ENCODE data around the gene HPGDS. TPM values are rescaled to one million over a fixed set of nuclear protein-coding genes. Genes with fewer than 3 reads are reported as not detected.

HPGDS gene
- total RNA-seq, 1 donor from 2014 or later = not detected

DNA sequence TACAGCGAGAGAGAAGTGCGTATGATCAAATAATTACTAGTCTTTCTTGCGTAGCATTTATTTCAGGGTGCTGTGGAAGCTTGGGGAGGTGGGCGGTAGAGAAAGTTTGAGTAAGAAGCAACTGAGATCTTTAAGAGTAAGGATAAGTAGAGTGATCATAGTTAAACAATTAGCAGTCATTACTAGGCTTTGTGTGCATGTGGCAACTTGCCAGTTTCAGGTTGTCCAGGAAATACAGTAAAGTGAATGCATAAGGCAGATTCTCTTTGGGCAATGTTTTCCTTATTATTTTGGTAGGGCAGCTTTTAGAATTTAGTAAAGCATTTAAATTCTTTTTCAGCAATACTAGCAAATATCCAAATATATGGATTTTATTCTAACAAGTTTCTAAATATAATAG lies 57.0 kb downstream of the HPGDS start:
- no peaks in the 10 kb centered on the region for H3K9me3 Mint-ChIP-seq

DNA sequence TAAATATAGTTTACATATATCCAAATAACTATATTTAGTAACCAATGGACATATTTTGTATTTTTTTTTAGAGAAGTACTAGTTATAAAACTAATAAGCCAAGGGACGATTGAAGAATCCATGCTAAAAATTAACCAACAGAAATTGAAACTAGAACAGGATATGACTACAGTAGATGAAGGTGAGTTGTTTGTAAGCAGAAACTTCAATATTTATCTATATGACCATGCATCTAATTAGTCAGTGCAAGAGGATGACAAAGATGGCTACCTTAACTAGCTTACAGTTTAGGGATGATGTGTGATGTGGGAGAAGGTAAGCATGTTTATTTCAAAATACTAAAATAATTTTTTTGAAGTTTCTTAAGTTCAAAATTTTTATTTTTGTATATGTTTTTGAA lies 57.7 kb downstream of the HPGDS start:
- H3K27me3 Mint-ChIP-seq = no peaks in the 10 kb centered on the region
- H3K4me1 Mint-ChIP-seq = peaks cover 3% of the 10 kb centered on the region
- no peak overlapping the region for H3K4me3 Mint-ChIP-seq
- DNase-seq = no peak
- intact Hi-C loops (cut with micrococcal nuclease) = no loop called here
- no peak overlapping the region for H3K27ac Mint-ChIP-seq
- no peaks in the 10 kb centered on the region for H3K9me3 Mint-ChIP-seq
- H3K36me3 Mint-ChIP-seq (ENCODE audit: low read depth) = peaks cover 50% of the 10 kb centered on the region

More for the DNA sequence above, 57.0 kb downstream of the HPGDS start:
- DNase-seq = no peak
- Mint-ChIP-seq H3K4me1 (peaks cover 3% of the 10 kb centered on the region), H3K4me3 (no peak overlapping the region), H3K27me3 (no peaks in the 10 kb centered on the region), H3K27ac (peak overlapping the region; percentile 43), H3K36me3 (ENCODE audit: low read depth) (peaks cover 52% of the 10 kb centered on the region)
- intact Hi-C loops (cut with micrococcal nuclease) = loop anchor here (2.0 kb wide), 1 partner anchor 53 kb away; no protein-coding TSS in a partner anchor

- Mint-ChIP-seq H3K4me3 (no peak overlapping the region), H3K36me3 (ENCODE audit: low read depth) (peaks cover 37% of the 10 kb centered on the region)
Observed at GRCh38 chr4:94278781-94279180, 63.9 kb downstream of the HPGDS start.

GRCh38 chr4:94277534-94277933 lies 65.1 kb downstream of the HPGDS start:
- intact Hi-C loops (cut with micrococcal nuclease) = no loop called here

More at GRCh38 chr4:94278781-94279180, 63.9 kb downstream of the HPGDS start:
- DNase-seq = no peak
- no peaks in the 10 kb centered on the region for H3K4me1 Mint-ChIP-seq
- no peak overlapping the region for H3K27ac Mint-ChIP-seq
- no peaks in the 10 kb centered on the region for H3K9me3 Mint-ChIP-seq
- intact Hi-C loops (cut with micrococcal nuclease) = no loop called here
- H3K27me3 Mint-ChIP-seq = no peaks in the 10 kb centered on the region

DNA sequence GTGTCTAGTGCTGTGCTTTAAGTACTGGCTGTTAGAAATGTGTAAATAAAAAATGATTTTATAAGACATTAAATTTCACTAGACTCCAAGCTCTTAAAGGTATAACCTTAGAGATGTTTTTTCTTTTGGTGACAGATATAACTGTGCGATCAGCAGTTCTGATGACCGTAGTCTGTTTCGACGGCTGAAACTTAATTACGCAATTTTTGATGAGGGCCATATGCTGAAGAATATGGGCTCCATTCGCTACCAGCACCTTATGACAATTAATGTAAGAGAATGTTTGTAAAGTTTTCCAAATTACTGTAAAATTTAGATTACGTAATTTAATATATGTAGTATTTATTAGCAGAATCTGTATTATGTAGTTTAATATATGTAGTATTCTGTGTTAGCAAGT lies 66.4 kb downstream of the HPGDS start:
- no peak for DNase-seq
- Mint-ChIP-seq H3K27ac (no peak overlapping the region), H3K9me3 (no peaks in the 10 kb centered on the region), H3K36me3 (ENCODE audit: low read depth) (peaks cover 29% of the 10 kb centered on the region), H3K4me3 (no peak overlapping the region), H3K27me3 (no peaks in the 10 kb centered on the region), H3K4me1 (peaks cover under 1% of the 10 kb centered on the region)
- intact Hi-C loops (cut with micrococcal nuclease) = no loop called here

More at GRCh38 chr4:94277534-94277933, 65.1 kb downstream of the HPGDS start:
- no peak overlapping the region for H3K4me3 Mint-ChIP-seq
- H3K9me3 Mint-ChIP-seq = no peaks in the 10 kb centered on the region
- H3K36me3 Mint-ChIP-seq (ENCODE audit: low read depth) = peaks cover 32% of the 10 kb centered on the region
- no peak for DNase-seq
- no peak overlapping the region for H3K27ac Mint-ChIP-seq
- H3K4me1 Mint-ChIP-seq = no peaks in the 10 kb centered on the region
- no peaks in the 10 kb centered on the region for H3K27me3 Mint-ChIP-seq

DNA sequence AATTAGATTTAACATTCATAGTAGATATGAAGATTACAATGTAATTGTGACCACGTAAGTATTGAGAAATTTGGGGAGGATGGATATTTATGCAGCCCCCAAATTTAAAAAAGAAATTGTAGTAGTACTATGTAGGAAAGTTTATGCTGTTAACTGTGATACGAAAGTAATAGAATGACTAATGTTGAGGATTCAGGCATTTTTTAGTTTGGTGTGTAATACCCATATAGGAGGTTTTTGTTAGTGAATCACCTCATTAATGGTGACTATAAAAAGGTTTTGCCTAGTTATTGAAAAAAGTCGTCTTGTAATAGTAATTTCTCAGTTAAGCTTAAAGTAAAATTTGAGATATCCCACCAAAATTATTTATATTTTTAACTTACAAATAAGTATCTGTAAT lies 67.7 kb downstream of the HPGDS start:
- no peak overlapping the region for H3K27ac Mint-ChIP-seq
- intact Hi-C loops (cut with micrococcal nuclease) = no loop called here
- no peak overlapping the region for H3K4me3 Mint-ChIP-seq
- DNase-seq = no peak
- H3K4me1 Mint-ChIP-seq = peaks cover 2% of the 10 kb centered on the region
- H3K36me3 Mint-ChIP-seq (ENCODE audit: low read depth) = peaks cover 29% of the 10 kb centered on the region
- no peaks in the 10 kb centered on the region for H3K27me3 Mint-ChIP-seq
- no peaks in the 10 kb centered on the region for H3K9me3 Mint-ChIP-seq

DNA sequence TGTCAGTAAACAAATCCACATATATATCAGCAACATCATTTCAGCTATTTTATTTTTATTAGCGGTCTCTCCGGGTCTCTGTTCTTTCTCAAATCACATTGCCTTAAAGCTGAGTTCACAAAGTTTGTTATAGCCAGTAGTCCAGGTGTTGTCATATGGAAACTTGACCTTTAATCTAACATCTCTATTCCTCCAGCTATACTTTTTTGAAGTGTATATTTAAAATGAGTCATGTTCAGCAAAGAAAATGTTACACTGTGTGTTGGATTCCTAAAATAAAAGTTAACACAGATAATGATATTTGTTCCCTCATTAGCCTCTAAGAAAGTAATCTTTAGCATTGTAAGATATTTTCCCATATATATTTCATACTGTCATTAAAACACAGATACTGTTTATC lies 71.4 kb downstream of the HPGDS start:
- H3K27me3 Mint-ChIP-seq = no peaks in the 10 kb centered on the region
- peaks cover 2% of the 10 kb centered on the region for H3K4me1 Mint-ChIP-seq
- no peak overlapping the region for H3K4me3 Mint-ChIP-seq
- no peak for DNase-seq
- peaks cover 21% of the 10 kb centered on the region for H3K36me3 Mint-ChIP-seq (ENCODE audit: low read depth)
- intact Hi-C loops (cut with micrococcal nuclease) = no loop called here
- H3K27ac Mint-ChIP-seq = no peak overlapping the region
- no peaks in the 10 kb centered on the region for H3K9me3 Mint-ChIP-seq

- Mint-ChIP-seq H3K4me1 (peaks cover 2% of the 10 kb centered on the region), H3K4me3 (no peak overlapping the region), H3K36me3 (ENCODE audit: low read depth) (peaks cover 25% of the 10 kb centered on the region), H3K27me3 (no peaks in the 10 kb centered on the region), H3K9me3 (no peaks in the 10 kb centered on the region), H3K27ac (no peak overlapping the region)
- no peak for DNase-seq
- intact Hi-C loops (cut with micrococcal nuclease) = no loop called here
Observed at GRCh38 chr4:94267037-94267436, 75.6 kb downstream of the HPGDS start.

GRCh38 chr4:94262163-94263016 lies 80.2 kb downstream of the HPGDS start:
- no peaks in the 10 kb centered on the region for H3K27me3 Mint-ChIP-seq
- H3K4me1 Mint-ChIP-seq = no peaks in the 10 kb centered on the region
- DNase-seq = no peak
- no peaks in the 10 kb centered on the region for H3K9me3 Mint-ChIP-seq
- peaks cover 29% of the 10 kb centered on the region for H3K36me3 Mint-ChIP-seq (ENCODE audit: low read depth)
- intact Hi-C loops (cut with micrococcal nuclease) = no loop called here
- H3K27ac Mint-ChIP-seq = no peak overlapping the region
- no peak overlapping the region for H3K4me3 Mint-ChIP-seq

DNA sequence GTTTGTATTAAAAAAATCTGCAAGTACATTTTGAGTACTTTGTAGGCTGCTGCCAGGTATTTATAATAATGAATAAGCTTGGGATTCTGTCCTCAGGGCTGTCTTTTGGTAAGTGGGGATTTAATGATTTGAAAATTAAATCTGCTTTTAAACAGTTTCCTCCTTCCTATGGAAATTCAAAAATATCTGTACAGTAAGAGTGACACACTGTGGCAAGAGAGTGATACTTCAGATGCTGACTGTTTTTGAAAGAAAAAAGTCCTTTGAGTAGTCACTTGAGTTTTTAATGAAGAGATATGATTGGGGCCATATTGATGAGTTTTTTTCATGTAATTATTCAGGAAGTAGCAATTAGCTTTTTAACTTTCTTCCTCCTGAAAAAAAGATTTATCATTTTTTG lies 85.8 kb downstream of the HPGDS start:
- H3K4me1 Mint-ChIP-seq = no peaks in the 10 kb centered on the region
- intact Hi-C loops (cut with micrococcal nuclease) = loop anchor here (10.0 kb wide), 1 partner anchor 462 kb away; no protein-coding TSS in a partner anchor
- H3K27me3 Mint-ChIP-seq = no peaks in the 10 kb centered on the region
- H3K9me3 Mint-ChIP-seq = no peaks in the 10 kb centered on the region
- no peak for DNase-seq
- peaks cover 25% of the 10 kb centered on the region for H3K36me3 Mint-ChIP-seq (ENCODE audit: low read depth)
- no peak overlapping the region for H3K4me3 Mint-ChIP-seq
- H3K27ac Mint-ChIP-seq = no peak overlapping the region

DNA sequence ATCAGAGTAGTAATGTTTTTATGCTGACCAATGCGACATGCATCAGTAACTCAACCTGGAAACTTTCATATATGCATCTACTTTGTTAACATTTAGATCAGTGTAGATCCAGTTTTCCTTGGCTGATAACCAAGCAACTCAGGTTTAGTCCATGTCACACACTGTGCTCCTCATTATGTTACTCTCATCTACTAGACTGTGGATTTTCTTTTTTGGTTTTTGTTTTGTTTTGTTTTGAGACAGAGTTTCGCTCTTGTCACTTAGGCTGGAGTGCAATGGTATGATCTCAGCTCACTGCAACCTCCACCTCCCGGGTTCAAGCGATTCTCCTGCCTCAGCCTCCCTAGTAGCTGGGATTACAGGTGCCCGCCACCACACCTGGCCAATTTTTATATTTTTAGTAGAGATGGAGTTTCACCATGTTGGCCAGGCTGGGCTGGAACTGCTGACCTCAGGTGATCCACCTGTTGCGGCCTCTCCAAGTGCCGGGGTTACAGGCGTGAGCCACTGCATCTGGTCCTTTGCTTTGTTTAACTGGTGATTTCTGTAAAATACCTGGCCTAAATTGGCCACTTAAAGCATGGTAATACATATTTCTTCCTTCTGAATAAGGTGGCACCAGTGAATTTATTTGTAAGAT lies 86.4 kb downstream of the HPGDS start:
- DNase-seq = no peak
- no peak overlapping the region for H3K4me3 Mint-ChIP-seq
- H3K9me3 Mint-ChIP-seq = no peaks in the 10 kb centered on the region
- no peaks in the 10 kb centered on the region for H3K4me1 Mint-ChIP-seq
- intact Hi-C loops (cut with micrococcal nuclease) = loop anchor here (10.0 kb wide), 1 partner anchor 461 kb away; no protein-coding TSS in a partner anchor
- peaks cover 27% of the 10 kb centered on the region for H3K36me3 Mint-ChIP-seq (ENCODE audit: low read depth)
- no peaks in the 10 kb centered on the region for H3K27me3 Mint-ChIP-seq
- H3K27ac Mint-ChIP-seq = no peak overlapping the region

DNA sequence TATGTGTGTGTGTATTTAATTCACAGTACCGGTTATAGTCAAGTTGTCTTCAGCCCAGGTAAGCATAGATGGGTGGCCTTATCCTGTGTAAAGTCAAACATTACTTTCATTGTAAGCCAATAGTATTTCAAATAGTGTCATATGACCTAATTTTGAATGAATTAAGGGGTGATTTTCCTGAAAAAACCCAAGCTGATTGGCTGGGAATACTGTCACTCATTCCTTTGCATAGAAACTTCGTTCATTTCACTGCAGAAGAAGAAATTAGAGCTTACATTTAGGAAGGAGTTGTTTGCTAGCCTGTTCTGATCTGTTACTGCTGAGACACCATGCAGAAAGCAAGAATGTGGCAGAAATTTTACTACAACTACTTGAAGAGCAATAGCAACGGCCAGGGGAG lies 89.6 kb downstream of the HPGDS start:
- Mint-ChIP-seq H3K9me3 (no peaks in the 10 kb centered on the region), H3K27me3 (no peaks in the 10 kb centered on the region), H3K36me3 (ENCODE audit: low read depth) (peaks cover 39% of the 10 kb centered on the region), H3K4me1 (peaks cover 4% of the 10 kb centered on the region), H3K4me3 (no peak overlapping the region), H3K27ac (no peak overlapping the region)
- no peak for DNase-seq
- intact Hi-C loops (cut with micrococcal nuclease) = loop anchor here (10.0 kb wide), 1 partner anchor 458 kb away; no protein-coding TSS in a partner anchor

DNA sequence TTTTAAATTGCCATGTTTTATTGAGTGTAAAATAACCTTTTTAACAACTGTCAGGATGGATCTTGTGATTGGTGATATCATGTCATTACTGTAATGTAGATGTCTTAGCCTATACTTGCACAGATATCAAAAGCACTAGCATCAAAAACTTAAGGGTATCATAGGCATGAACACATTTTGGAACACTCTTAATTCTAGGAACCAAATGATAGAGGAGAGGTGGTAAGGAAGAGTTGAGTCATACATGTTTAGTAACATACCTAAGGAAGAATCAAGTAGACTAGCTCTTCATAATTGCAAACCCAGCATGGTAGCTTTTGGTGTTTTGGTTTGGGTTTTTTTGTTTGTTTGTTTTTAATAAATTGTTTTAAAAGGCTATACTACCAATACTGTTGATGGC lies 91.5 kb downstream of the HPGDS start:
- Mint-ChIP-seq H3K27me3 (no peaks in the 10 kb centered on the region), H3K9me3 (no peaks in the 10 kb centered on the region), H3K27ac (no peak overlapping the region), H3K4me3 (no peak overlapping the region), H3K36me3 (ENCODE audit: low read depth) (peaks cover 39% of the 10 kb centered on the region), H3K4me1 (peaks cover 9% of the 10 kb centered on the region)
- no peak for DNase-seq
- intact Hi-C loops (cut with micrococcal nuclease) = loop anchor here (10.0 kb wide), 1 partner anchor 456 kb away; no protein-coding TSS in a partner anchor

Measured in activated CD4-positive, alpha-beta T cell treated with anti-CD3 and anti-CD28 coated beads, Interleukin-2, amount 10 ng/mL, durations not matched to agents 24 days and 14 days (primary cell).